Medulla oblongata (tissue), 1 donor: ENCODE results near the gene TEX13B.

Source experiments
- DNase-seq: peaks from one replicate; pipeline ENCODE4 v3.0.0-alpha.2; 2015; ENCODE audit errors: extremely low spot score

TEX13B gene

DNA sequence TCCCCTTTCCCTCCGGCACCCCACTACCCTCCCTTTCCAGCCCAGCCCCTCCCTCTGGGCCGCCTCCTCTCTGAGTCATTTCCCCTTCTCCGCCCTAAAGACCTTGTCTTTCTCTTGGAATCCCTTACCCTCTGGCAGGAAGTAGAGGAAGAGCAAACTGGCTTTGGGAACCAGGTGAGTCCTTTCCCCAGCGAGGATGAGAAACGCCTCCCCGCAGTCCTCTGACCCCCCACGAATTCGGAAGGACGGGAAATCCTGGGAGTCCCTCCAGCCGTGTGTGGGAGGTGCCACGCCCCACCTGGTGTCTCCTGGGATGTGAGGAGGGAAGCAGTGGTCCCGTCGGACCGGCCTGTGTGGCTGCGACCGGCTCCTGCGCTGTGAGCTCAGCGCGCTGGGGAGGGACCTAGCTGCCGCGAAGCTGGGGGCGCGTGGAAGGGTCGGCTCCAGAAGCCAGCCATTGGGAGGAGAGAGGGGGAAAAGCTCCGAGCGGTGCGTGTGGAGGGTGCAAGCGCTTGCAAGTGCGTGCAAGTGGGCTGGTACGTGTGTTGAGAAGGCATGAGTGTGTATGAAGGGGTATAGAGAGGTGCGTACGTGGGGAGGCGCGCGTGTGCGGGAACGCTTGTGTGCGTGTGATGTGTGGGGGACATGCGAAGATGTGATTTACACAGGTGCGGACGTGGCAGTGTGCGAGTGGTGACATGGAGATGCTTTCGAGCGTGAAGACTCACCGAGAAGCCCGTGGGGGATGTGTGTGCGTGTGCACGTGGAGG lies 46.3 kb downstream of the TEX13B start:
- no peak for DNase-seq

GRCh38 chrX:107935200-107935599 lies 47.0 kb downstream of the TEX13B start:
- DNase-seq = no peak

DNA sequence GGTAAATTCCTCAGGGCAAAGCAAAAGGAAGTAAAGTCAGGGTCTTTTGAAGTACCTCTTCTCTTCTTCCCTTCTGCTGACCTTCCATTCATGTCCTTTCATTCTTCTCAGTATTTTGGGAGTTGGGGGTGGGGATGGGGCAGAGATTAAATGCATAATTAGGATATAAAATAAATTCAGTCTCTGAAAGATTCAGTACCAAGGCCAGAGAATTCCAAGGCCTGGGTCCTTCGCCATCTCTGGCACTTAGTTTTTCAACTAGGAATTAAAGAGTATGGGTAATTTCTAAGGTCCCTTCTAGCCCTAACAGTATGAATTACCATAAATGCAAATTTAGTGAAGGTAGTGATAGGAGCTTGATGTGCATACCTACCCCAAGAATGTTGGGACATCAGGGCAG lies 47.9 kb downstream of the TEX13B start:
- no peak for DNase-seq
